ENCODE data around the gene UBE3A.

Gene UBE3A

DNA sequence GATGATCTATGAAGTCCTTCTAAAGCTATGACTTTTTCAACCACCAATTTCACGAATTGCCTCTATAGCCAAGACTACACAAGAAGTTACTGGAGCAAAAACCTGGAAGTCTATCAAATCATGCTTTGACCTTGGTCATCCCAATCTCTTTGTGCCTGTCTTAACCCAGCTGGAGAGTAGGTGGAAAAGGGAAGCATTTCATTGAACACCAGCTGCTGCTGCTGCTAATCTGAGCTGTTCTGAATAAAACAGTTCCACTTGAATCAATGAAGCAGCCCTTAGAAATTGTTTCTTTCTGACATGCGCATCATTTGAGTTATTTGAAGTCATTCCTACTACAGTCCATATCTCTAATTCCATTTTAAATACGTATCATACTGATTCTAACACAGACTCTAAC, 7.3 kb upstream of the UBE3A start:
- TF ChIP-seq, protein P1, sequence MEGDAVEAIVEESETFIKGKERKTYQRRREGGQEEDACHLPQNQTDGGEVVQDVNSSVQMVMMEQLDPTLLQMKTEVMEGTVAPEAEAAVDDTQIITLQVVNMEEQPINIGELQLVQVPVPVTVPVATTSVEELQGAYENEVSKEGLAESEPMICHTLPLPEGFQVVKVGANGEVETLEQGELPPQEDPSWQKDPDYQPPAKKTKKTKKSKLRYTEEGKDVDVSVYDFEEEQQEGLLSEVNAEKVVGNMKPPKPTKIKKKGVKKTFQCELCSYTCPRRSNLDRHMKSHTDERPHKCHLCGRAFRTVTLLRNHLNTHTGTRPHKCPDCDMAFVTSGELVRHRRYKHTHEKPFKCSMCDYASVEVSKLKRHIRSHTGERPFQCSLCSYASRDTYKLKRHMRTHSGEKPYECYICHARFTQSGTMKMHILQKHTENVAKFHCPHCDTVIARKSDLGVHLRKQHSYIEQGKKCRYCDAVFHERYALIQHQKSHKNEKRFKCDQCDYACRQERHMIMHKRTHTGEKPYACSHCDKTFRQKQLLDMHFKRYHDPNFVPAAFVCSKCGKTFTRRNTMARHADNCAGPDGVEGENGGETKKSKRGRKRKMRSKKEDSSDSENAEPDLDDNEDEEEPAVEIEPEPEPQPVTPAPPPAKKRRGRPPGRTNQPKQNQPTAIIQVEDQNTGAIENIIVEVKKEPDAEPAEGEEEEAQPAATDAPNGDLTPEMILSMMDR (IDR thresholded peaks at IDR 0.05; ENCODE audit: low read length) = no peak
- no peak for TF ChIP-seq EZH2 (IDR thresholded peaks at IDR 0.05; ENCODE audit: borderline replicate concordance, low read length)
- Histone ChIP-seq H3K9me2 (ENCODE audit: low read depth, low read length) (no peaks in the 10 kb centered on the region), H3K79me2 (ENCODE audit: insufficient read depth, low read length) (no peaks in the 10 kb centered on the region), H3K27ac (ENCODE audit: low read depth, low read length, poor library complexity, severe bottlenecking) (no peak overlapping the region), H3K4me1 (ENCODE audit: insufficient read depth, low read length, severe bottlenecking) (no peaks in the 10 kb centered on the region), H3F3A (ENCODE audit: insufficient read depth, low read length) (no peaks in the 10 kb centered on the region), H4K20me1 (ENCODE audit: insufficient read depth, low read length) (no peaks in the 10 kb centered on the region), H3K4me3 (ENCODE audit: low read depth, low read length, poor library complexity, severe bottlenecking) (no peak overlapping the region), H3K27me3 (ENCODE audit: insufficient read depth, low read length) (no peaks in the 10 kb centered on the region; the same call in 1 of the 2 replicates), H3K9ac (ENCODE audit: low read length) (no peak overlapping the region), H3K4me2 (ENCODE audit: low read length) (no peak overlapping the region), H3K36me3 (ENCODE audit: insufficient read depth, low read length) (no peaks in the 10 kb centered on the region), H3K9me3 (ENCODE audit: low read length) (no peaks in the 10 kb centered on the region), H2AFZ (ENCODE audit: low read length) (no peak overlapping the region)

DNA sequence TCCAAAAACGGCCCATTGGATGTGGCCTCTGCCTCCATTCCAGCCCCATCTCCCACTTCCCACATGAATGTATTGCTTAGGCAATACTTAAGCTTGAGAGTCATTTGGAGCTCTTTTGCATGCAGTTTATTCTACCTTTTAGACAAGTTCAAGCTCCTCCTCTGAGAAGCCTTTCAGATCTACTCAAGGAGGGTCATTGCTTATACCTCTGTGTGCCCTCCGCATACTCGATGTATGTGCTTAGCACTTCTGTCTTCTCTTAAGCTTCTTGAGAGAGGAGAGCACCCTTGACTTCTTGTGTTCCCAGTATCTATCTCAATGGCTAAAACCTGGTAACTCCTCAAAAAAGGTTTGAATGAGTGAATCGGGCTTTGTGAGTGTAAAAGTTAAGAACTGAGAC, 6.6 kb upstream of the UBE3A start:
- H3K27ac ChIP-seq (ENCODE audit: low read depth, low read length, poor library complexity, severe bottlenecking) = no peak overlapping the region
- H3K4me3 ChIP-seq (ENCODE audit: low read depth, low read length, poor library complexity, severe bottlenecking) = no peak overlapping the region
- no peaks in the 10 kb centered on the region for H3F3A ChIP-seq (ENCODE audit: insufficient read depth, low read length)
- no peaks in the 10 kb centered on the region for H3K9me3 ChIP-seq (ENCODE audit: low read length)
- H3K36me3 ChIP-seq (ENCODE audit: insufficient read depth, low read length) = no peaks in the 10 kb centered on the region
- H3K9ac ChIP-seq (ENCODE audit: low read length) = no peak overlapping the region
- no peak overlapping the region for H3K4me2 ChIP-seq (ENCODE audit: low read length)
- H3K79me2 ChIP-seq (ENCODE audit: insufficient read depth, low read length) = no peaks in the 10 kb centered on the region
- no peak overlapping the region for H2AFZ ChIP-seq (ENCODE audit: low read length)
- no peak for TF ChIP-seq EZH2 (IDR thresholded peaks at IDR 0.05; ENCODE audit: borderline replicate concordance, low read length)
- TF ChIP-seq, protein P1 (IDR thresholded peaks at IDR 0.05; ENCODE audit: low read length) = no peak
- no peaks in the 10 kb centered on the region for H3K4me1 ChIP-seq (ENCODE audit: insufficient read depth, low read length, severe bottlenecking)
- H3K27me3 ChIP-seq (ENCODE audit: insufficient read depth, low read length) = no peaks in the 10 kb centered on the region; the same call in 1 of the 2 replicates
- no peaks in the 10 kb centered on the region for H3K9me2 ChIP-seq (ENCODE audit: low read depth, low read length)
- no peaks in the 10 kb centered on the region for H4K20me1 ChIP-seq (ENCODE audit: insufficient read depth, low read length)

DNA sequence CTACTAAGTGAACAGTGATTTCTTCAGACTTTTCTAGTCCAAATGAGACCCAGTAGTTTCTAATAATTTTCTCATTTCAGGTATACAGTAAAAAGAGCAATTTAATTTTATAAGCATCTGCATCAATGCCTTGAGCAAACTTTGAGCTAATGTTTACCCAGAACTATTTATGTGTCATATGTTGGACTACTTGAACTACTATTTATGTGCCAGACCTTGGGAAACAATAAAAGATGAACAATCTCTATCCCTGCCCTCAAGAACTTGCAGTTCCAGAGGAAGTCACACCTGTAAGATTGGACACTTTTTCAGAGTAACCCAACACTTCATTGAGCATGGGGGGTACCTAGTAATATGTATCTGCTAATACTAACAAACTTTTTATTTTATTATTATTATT, 2.3 kb upstream of the UBE3A start:
- no peak for TF ChIP-seq EZH2 (IDR thresholded peaks at IDR 0.05; ENCODE audit: borderline replicate concordance, low read length)
- TF ChIP-seq, protein P1 (IDR thresholded peaks at IDR 0.05; ENCODE audit: low read length) = no peak
- H3F3A ChIP-seq (ENCODE audit: insufficient read depth, low read length) = no peaks in the 10 kb centered on the region

More for the DNA sequence above, 2.3 kb upstream of the UBE3A start:
- Histone ChIP-seq H3K27me3 (ENCODE audit: insufficient read depth, low read length) (no peaks in the 10 kb centered on the region; the same call in 1 of the 2 replicates), H3K9me2 (ENCODE audit: low read depth, low read length) (no peaks in the 10 kb centered on the region), H4K20me1 (ENCODE audit: insufficient read depth, low read length) (no peaks in the 10 kb centered on the region), H3K36me3 (ENCODE audit: insufficient read depth, low read length) (peaks cover 7% of the 10 kb centered on the region; the same call in 1 of the 2 replicates), H3K9me3 (ENCODE audit: low read length) (no peaks in the 10 kb centered on the region), H3K4me1 (ENCODE audit: insufficient read depth, low read length, severe bottlenecking) (peaks cover 24% of the 10 kb centered on the region), H3K27ac (ENCODE audit: low read depth, low read length, poor library complexity, severe bottlenecking) (no peak overlapping the region), H3K79me2 (ENCODE audit: insufficient read depth, low read length) (peaks cover 24% of the 10 kb centered on the region), H3K4me2 (ENCODE audit: low read length) (no peak overlapping the region), H2AFZ (ENCODE audit: low read length) (no peak overlapping the region), H3K9ac (ENCODE audit: low read length) (no peak overlapping the region), H3K4me3 (ENCODE audit: low read depth, low read length, poor library complexity, severe bottlenecking) (no peak overlapping the region)
